OCI-LY1 (cell line): Measurements from ENCODE around the gene ZSCAN12.

Source experiments
- EZH2 ChIP-seq: fragments of 200-600 bp; sonication (generic), shearing (Covaris generic); IDR thresholded peaks from 2 replicates; pipeline ENCODE4 v1.8.0; 2017; ENCODE audit warnings: borderline replicate concordance, mixed run types, mild to moderate bottlenecking, antibody characterized with exemption, low read length, moderate library complexity, mixed read lengths
- TF ChIP-seq, protein P1 (sequence below): fragments of 200-600 bp; sonication (generic), shearing (Covaris generic); IDR thresholded peaks from 2 replicates; pipeline ENCODE4 v1.5.1; 2017; ENCODE audit warnings: mild to moderate bottlenecking, antibody characterized with exemption, low read length, moderate library complexity, mixed read lengths

DNA sequence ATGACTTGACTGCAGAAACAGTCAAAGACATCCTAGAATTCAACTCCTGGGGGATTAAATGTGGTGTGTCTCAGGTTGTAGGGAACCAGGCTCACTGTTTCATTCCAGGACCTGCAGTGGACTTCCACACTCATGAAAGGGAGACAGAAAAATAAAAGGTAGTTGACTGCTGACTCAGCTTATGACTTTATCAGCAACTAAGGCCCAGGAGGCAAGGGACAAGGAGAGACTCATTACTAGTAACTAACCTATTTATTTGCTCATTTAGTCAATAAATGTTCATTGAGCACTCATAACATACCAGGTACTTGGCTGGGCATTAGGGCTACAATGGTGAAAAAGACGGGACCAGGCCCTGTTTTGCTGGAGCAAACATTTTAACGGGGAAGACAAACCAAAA lies 66.5 kb downstream of the ZSCAN12 start:
- TF ChIP-seq, protein P1, sequence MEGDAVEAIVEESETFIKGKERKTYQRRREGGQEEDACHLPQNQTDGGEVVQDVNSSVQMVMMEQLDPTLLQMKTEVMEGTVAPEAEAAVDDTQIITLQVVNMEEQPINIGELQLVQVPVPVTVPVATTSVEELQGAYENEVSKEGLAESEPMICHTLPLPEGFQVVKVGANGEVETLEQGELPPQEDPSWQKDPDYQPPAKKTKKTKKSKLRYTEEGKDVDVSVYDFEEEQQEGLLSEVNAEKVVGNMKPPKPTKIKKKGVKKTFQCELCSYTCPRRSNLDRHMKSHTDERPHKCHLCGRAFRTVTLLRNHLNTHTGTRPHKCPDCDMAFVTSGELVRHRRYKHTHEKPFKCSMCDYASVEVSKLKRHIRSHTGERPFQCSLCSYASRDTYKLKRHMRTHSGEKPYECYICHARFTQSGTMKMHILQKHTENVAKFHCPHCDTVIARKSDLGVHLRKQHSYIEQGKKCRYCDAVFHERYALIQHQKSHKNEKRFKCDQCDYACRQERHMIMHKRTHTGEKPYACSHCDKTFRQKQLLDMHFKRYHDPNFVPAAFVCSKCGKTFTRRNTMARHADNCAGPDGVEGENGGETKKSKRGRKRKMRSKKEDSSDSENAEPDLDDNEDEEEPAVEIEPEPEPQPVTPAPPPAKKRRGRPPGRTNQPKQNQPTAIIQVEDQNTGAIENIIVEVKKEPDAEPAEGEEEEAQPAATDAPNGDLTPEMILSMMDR = no peak
- TF ChIP-seq EZH2 = no peak
